IMR-90 (cell line): Measurements from ENCODE around the gene COL13A1. TPM values are rescaled to one million over a fixed set of nuclear protein-coding genes. Genes with fewer than 3 reads are reported as not detected.

Experiments used
- ATAC-seq: fragments of 200-7000 bp; cut with Tn5 transposase; 2 replicates; pipeline ENCODE4 v1.9.1; 2020; ENCODE audit warnings: low read depth, mild to moderate bottlenecking, moderate library complexity
- BruUV-seq: library from RNA; stranded (reverse); fragments of 400-500 nt; replicated peaks from 2 replicates; lab custom pipeline; 2021; lab: Mats Ljungman, UMichigan
- CTCF ChIA-PET: fragments of 300-600 bp; formaldehyde crosslinking; extraction: SDS; loops from one replicate; lab custom pipeline; 2021; ENCODE audit warnings: antibody characterized with exemption; lab: Yijun Ruan, JAX
- POLR2A ChIA-PET: fragments of 300-600 bp; sonication (Branson Sonifier 250); formaldehyde crosslinking; loops from one replicate; lab custom pipeline; 2022; ENCODE audit warnings: antibody characterized with exemption; ENCODE audit not compliant: unreplicated experiment; lab: Charles Lee
- DNase-seq: peaks from one replicate; pipeline ENCODE4 v3.0.0; 2013
- H2AFZ ChIP-seq: replicated peaks from 2 replicates; pipeline ENCODE3; 2013; ENCODE audit warnings: low read length, mild to moderate bottlenecking; ENCODE audit not compliant: poor library complexity
- H2AK5ac ChIP-seq: 2 replicates; pipeline ENCODE4 v1.6.1; 2013; ENCODE audit warnings: low read depth, low read length, inconsistent platforms
- H2AK9ac ChIP-seq: replicated peaks from 2 replicates; pipeline ENCODE3; 2013; ENCODE audit warnings: mild to moderate bottlenecking, low read depth, low read length, moderate library complexity; ENCODE audit not compliant: poor library complexity
- H2BK120ac ChIP-seq: 2 replicates; pipeline ENCODE4 v1.6.1; 2013; ENCODE audit warnings: low read depth, low read length, inconsistent platforms
- H2BK15ac ChIP-seq: 3 replicates; pipeline ENCODE4 v1.6.1; 2013; ENCODE audit warnings: low read depth, low read length, inconsistent platforms
- H2BK20ac ChIP-seq: 2 replicates; pipeline ENCODE4 v1.6.1; 2013; ENCODE audit warnings: low read depth, mild to moderate bottlenecking, inconsistent platforms, low read length, moderate library complexity
- H2BK5ac ChIP-seq: 2 replicates; pipeline ENCODE4 v1.6.1; 2013; ENCODE audit warnings: mild to moderate bottlenecking, low read depth, low read length, inconsistent platforms; ENCODE audit not compliant: poor library complexity, severe bottlenecking
- H3K14ac ChIP-seq: replicated peaks from 2 replicates; pipeline ENCODE4 v1.6.1; 2013; ENCODE audit warnings: low read depth, low read length, inconsistent platforms
- H3K18ac ChIP-seq: 2 replicates; pipeline ENCODE4 v1.6.1; 2013; ENCODE audit warnings: low read depth, low read length, control low read depth
- H3K23ac ChIP-seq: 2 replicates; pipeline ENCODE4 v1.6.1; 2013; ENCODE audit warnings: low read depth, low read length, inconsistent platforms
- H3K27ac ChIP-seq: 2 replicates; pipeline ENCODE4 v1.5.1; 2013; ENCODE audit warnings: mild to moderate bottlenecking, control low read depth, low read length; ENCODE audit not compliant: insufficient read depth
- H3K27me3 ChIP-seq: 2 replicates; pipeline ENCODE4 v1.6.1; 2013; ENCODE audit warnings: low read length; ENCODE audit not compliant: control insufficient read depth, insufficient read depth
- H3K36me3 ChIP-seq: 2 replicates; pipeline ENCODE4 v1.6.1; 2013; ENCODE audit warnings: low read length, mixed read lengths; ENCODE audit not compliant: control insufficient read depth, insufficient read depth
- H3K4ac ChIP-seq: 2 replicates; pipeline ENCODE4 v1.6.1; 2013; ENCODE audit warnings: low read depth, low read length, inconsistent platforms
- H3K4me1 ChIP-seq: 2 replicates; pipeline ENCODE4 v1.6.1; 2013; ENCODE audit warnings: low read length, mixed read lengths; ENCODE audit not compliant: control insufficient read depth, insufficient read depth
- H3K4me2 ChIP-seq: 2 replicates; pipeline ENCODE4 v1.6.1; 2013; ENCODE audit warnings: low read depth, mild to moderate bottlenecking, control low read depth, low read length, moderate library complexity
- H3K4me3 ChIP-seq: 2 replicates; pipeline ENCODE4 v1.5.1; 2013; ENCODE audit warnings: low read depth, mild to moderate bottlenecking, control low read depth, low read length, moderate library complexity; ENCODE audit not compliant: insufficient read depth
- H3K56ac ChIP-seq: 2 replicates; pipeline ENCODE4 v1.6.1; 2013; ENCODE audit warnings: low read length, inconsistent platforms; ENCODE audit not compliant: insufficient read depth; ENCODE audit errors: extremely low read depth
- H3K79me1 ChIP-seq, 2 experiments: 2 replicates each; pipeline ENCODE4 v1.6.1; 2013; ENCODE audit warnings: low read length in 2 of 2, inconsistent platforms in 1 of 2, low read depth in 1 of 2
- H3K9ac ChIP-seq: 2 replicates; pipeline ENCODE4 v1.6.1; 2013; ENCODE audit warnings: low read depth, low read length, control low read depth
- H3K9me1 ChIP-seq: 2 replicates; pipeline ENCODE4 v1.6.1; 2013; ENCODE audit warnings: low read length, inconsistent platforms; ENCODE audit not compliant: insufficient read depth
- H3K9me3 ChIP-seq: 2 replicates; pipeline ENCODE4 v1.6.1; 2013; ENCODE audit warnings: low read length; ENCODE audit not compliant: control insufficient read depth, insufficient read depth
- H4K20me1 ChIP-seq: 2 replicates; pipeline ENCODE4 v1.6.1; 2013; ENCODE audit warnings: low read length, inconsistent platforms; ENCODE audit not compliant: insufficient read depth
- H4K5ac ChIP-seq: 2 replicates; pipeline ENCODE4 v1.6.1; 2013; ENCODE audit warnings: mild to moderate bottlenecking, low read depth, low read length, control low read depth
- H4K8ac ChIP-seq, 2 experiments: 2 replicates each; pipeline ENCODE4 v1.6.1; 2013; ENCODE audit warnings: low read depth in 2 of 2, low read length in 2 of 2, control low read depth in 1 of 2, inconsistent platforms in 1 of 2
- H4K91ac ChIP-seq: 2 replicates; pipeline ENCODE4 v1.6.1; 2013; ENCODE audit warnings: low read depth, low read length, inconsistent platforms; ENCODE audit not compliant: insufficient read depth
- FOS ChIP-seq: fragments of 150-350 bp; IDR thresholded peaks from 2 replicates; pipeline ENCODE4 v1.6.1; 2016; ENCODE audit warnings: low read depth, low read length
- SMC3 ChIP-seq: fragments of 150-350 bp; IDR thresholded peaks from 2 replicates; pipeline ENCODE4 v1.6.1; 2016; ENCODE audit warnings: low read depth, mild to moderate bottlenecking, antibody characterized with exemption, low read length, moderate library complexity
- WGBS, 2 experiments: methylation state at CpG; one replicate each; pipeline versions ENCODE4 v1.1.5 to v1.1.7; 2013; ENCODE audit warnings: missing lambda C conversion rate in 2 of 2; ENCODE audit not compliant: insufficient read length in 1 of 2; ENCODE audit errors: extremely low coverage in 2 of 2; 5-methylcytosine and 5-hydroxymethylcytosine counted together
- dilution Hi-C: fragments of 300-500 bp; cut with HindIII; formaldehyde crosslinking; loops from one replicate; pipeline ENCODE4 v1.14.3; 2018; ENCODE audit warnings: low sequenced_read_pairs; ENCODE audit not compliant: unreplicated experiment
- in situ Hi-C: fragments of 300-500 bp; cut with MboI; formaldehyde crosslinking; loops from 3 replicates; pipeline ENCODE4 v1.14.3; 2019; ENCODE audit warnings: low sequenced_read_pairs, inconsistent platforms, mixed read lengths
- intact Hi-C: fragments of 100-400 bp; cut with micrococcal nuclease; formaldehyde crosslinking; loops from 2 replicates; pipeline ENCODE4 v1.10.0; 2022
- polyA plus RNA-seq, 3 experiments: library from polyadenylated mRNA; depleted of rRNA; stranded (reverse); fragments of >200 nt; gene quantifications; 2 replicates each; pipeline ENCODE4 v1.2.3, GENCODE V29; 2012; ENCODE audit warnings: low replicate concordance in 1 of 3
- total RNA-seq: library from RNA; depleted of rRNA; stranded (reverse); fragments of >200 nt; gene quantifications from 2 replicates; pipeline ENCODE4 v1.2.3, GENCODE V29; 2012

COL13A1 gene
- total and polyA plus RNA-seq, 2 of the 4 experiments (the other 2 are of a cell fraction), result 12.2 to 31.3 TPM

GRCh38 chr10:69876286-69876685 lies 74.6 kb downstream of the COL13A1 start:
- H2BK120ac ChIP-seq, result no peak overlapping the region
- no peak for TF ChIP-seq FOS
- no peak for TF ChIP-seq SMC3
- ChIA-PET CTCF (no interaction called here), POLR2A (no interaction called here)
- H4K20me1 ChIP-seq, result no peaks in the 10 kb centered on the region
- no peak for ATAC-seq
- H3K36me3 ChIP-seq, result no peaks in the 10 kb centered on the region
- H3K56ac ChIP-seq, result no peak overlapping the region
- no peak overlapping the region for H2AK5ac ChIP-seq
- DNase-seq, result no peak
- peaks cover 0 to 15% of the 10 kb centered on the region in 2 experiments; a peak in 2 of 4 replicates for H3K79me1 ChIP-seq
- no peak overlapping the region for H3K27ac ChIP-seq
- H3K9me3 ChIP-seq, result no peaks in the 10 kb centered on the region
- intact Hi-C loops, result no loop called here
- no TSS peak for BruUV-seq
- no peak overlapping the region for H3K18ac ChIP-seq
- 96% methylated on average over 5 of the region's 8 CpGs; no CpG with 5 or more reads in 1 of the 2 experiments for WGBS, 2 experiments
- H2BK5ac ChIP-seq, result no peak overlapping the region
- no peak overlapping the region for H2AFZ ChIP-seq
- H2BK20ac ChIP-seq, result no peak overlapping the region
- H2BK15ac ChIP-seq, result no peak overlapping the region
- H3K9me1 ChIP-seq, result peaks cover 15% of the 10 kb centered on the region
- H3K4me1 ChIP-seq, result no peaks in the 10 kb centered on the region
- no peak overlapping the region for H4K91ac ChIP-seq
- no peak overlapping the region for H3K4ac ChIP-seq
- H4K8ac ChIP-seq, result no peak overlapping the region
- H3K4me2 ChIP-seq, result no peak overlapping the region
- in situ Hi-C loops, result no loop called here
- H3K14ac ChIP-seq, result no peak overlapping the region
- no peak overlapping the region for H3K4me3 ChIP-seq
- no peak overlapping the region for H2AK9ac ChIP-seq
- no peak overlapping the region for H3K9ac ChIP-seq
- no peaks in the 10 kb centered on the region for H3K27me3 ChIP-seq
- no peak overlapping the region for H3K23ac ChIP-seq
- dilution Hi-C loops, result no loop called here
- no peak overlapping the region for H4K5ac ChIP-seq
